Neuronal stem cell (in vitro differentiated cells): ENCODE data around the gene SSBP3.
A peak's percentile ranks its signal among the peaks of the same experiment; 100 is the strongest.

ENCODE experiments used
- DNase-seq: peaks from one replicate; pipeline ENCODE4 v3.0.0-alpha.2; 2013; ENCODE audit warnings: low spot score
- H2AFZ ChIP-seq: one replicate; pipeline ENCODE4 v1.6.1; 2013; ENCODE audit warnings: mild to moderate bottlenecking, low read length, inconsistent platforms
- H2AK5ac ChIP-seq: 2 replicates; pipeline ENCODE4 v1.6.1; 2013; ENCODE audit warnings: low read depth, mild to moderate bottlenecking, inconsistent platforms, low read length, moderate library complexity, mixed read lengths
- H2BK120ac ChIP-seq: 2 replicates; pipeline ENCODE4 v1.6.1; 2013; ENCODE audit warnings: low read depth, mild to moderate bottlenecking, inconsistent platforms, low read length, moderate library complexity, mixed read lengths
- H2BK12ac ChIP-seq: one replicate; pipeline ENCODE4 v1.6.1; 2013; ENCODE audit warnings: low read length, inconsistent platforms
- H2BK15ac ChIP-seq: 2 replicates; pipeline ENCODE4 v1.6.1; 2013; ENCODE audit warnings: mild to moderate bottlenecking, low read length, inconsistent platforms, mixed read lengths
- H2BK5ac ChIP-seq: one replicate; pipeline ENCODE4 v1.6.1; 2013; ENCODE audit warnings: inconsistent platforms, mild to moderate bottlenecking, low read length, moderate library complexity
- H3K14ac ChIP-seq: one replicate; pipeline ENCODE4 v1.6.1; 2013; ENCODE audit warnings: low read length, inconsistent platforms
- H3K18ac ChIP-seq: 2 replicates; pipeline ENCODE4 v1.6.1; 2013; ENCODE audit warnings: low read length, inconsistent platforms
- H3K23ac ChIP-seq: 2 replicates; pipeline ENCODE4 v1.6.1; 2013; ENCODE audit warnings: low read depth, mild to moderate bottlenecking, mixed read lengths, low read length, inconsistent platforms; ENCODE audit not compliant: poor library complexity
- H3K27ac ChIP-seq: replicated peaks from 3 replicates; pipeline ENCODE4 v1.5.1; 2013; ENCODE audit warnings: low read length, inconsistent platforms
- H3K27me3 ChIP-seq, 3 experiments: 2 replicates each; pipeline ENCODE4 v1.6.1; 2013; ENCODE audit warnings: low read length in 3 of 3, mild to moderate bottlenecking in 2 of 3, inconsistent platforms in 1 of 3, low read depth in 1 of 3, mixed read lengths in 1 of 3, moderate library complexity in 1 of 3; ENCODE audit not compliant: control insufficient read depth in 3 of 3, insufficient read depth in 3 of 3
- H3K36me3 ChIP-seq, 2 donors: replicated peaks in 1 of 2; 2 replicates each; pipeline ENCODE4 v1.6.1; 2013; ENCODE audit warnings: low read length in 2 of 2; ENCODE audit not compliant: control insufficient read depth in 2 of 2, insufficient read depth in 2 of 2
- H3K4ac ChIP-seq: 2 replicates; pipeline ENCODE4 v1.6.1; 2013; ENCODE audit warnings: inconsistent platforms, mild to moderate bottlenecking, low read length, moderate library complexity
- H3K4me1 ChIP-seq, 2 donors: 1 replicate in 1 of 2; 2 replicates in 1 of 2; pipeline ENCODE4 v1.6.1; 2013; ENCODE audit warnings: low read length in 2 of 2, low read depth in 1 of 2; ENCODE audit not compliant: control insufficient read depth in 2 of 2, insufficient read depth in 1 of 2
- H3K4me2 ChIP-seq: one replicate; pipeline ENCODE4 v1.6.1; 2013; ENCODE audit warnings: mild to moderate bottlenecking, low read length, inconsistent platforms; ENCODE audit not compliant: insufficient read depth, poor library complexity, severe bottlenecking
- H3K4me3 ChIP-seq, 2 donors: 2 replicates each; pipeline ENCODE4 v1.5.1; 2013; ENCODE audit warnings: low read length in 2 of 2, mild to moderate bottlenecking in 2 of 2, inconsistent platforms in 1 of 2, moderate library complexity in 1 of 2
- H3K79me1 ChIP-seq: one replicate; pipeline ENCODE4 v1.6.1; 2013; ENCODE audit warnings: low read depth, mild to moderate bottlenecking, inconsistent platforms, low read length, moderate library complexity
- H3K9ac ChIP-seq: one replicate; pipeline ENCODE4 v1.6.1; 2013; ENCODE audit warnings: mild to moderate bottlenecking, low read depth, low read length, inconsistent platforms; ENCODE audit not compliant: poor library complexity
- H3K9me3 ChIP-seq, 2 donors: replicated peaks in 1 of 2; 2 replicates each; pipeline versions ENCODE3 to v1.6.1; 2013; ENCODE audit warnings: low read length in 2 of 2, mild to moderate bottlenecking in 2 of 2, inconsistent platforms in 1 of 2, low read depth in 1 of 2, mixed read lengths in 1 of 2, moderate library complexity in 1 of 2; ENCODE audit not compliant: control insufficient read depth in 2 of 2, insufficient read depth in 1 of 2
- H4K8ac ChIP-seq: one replicate; pipeline ENCODE4 v1.6.1; 2013; ENCODE audit warnings: low read depth, mild to moderate bottlenecking, inconsistent platforms, low read length, moderate library complexity
- H4K91ac ChIP-seq: one replicate; pipeline ENCODE4 v1.6.1; 2013; ENCODE audit warnings: low read length, low read depth, mild to moderate bottlenecking, inconsistent platforms; ENCODE audit not compliant: poor library complexity
- WGBS, 2 donors: extraction: QIAGEN DNeasy Blood & Tissue Kit; methylation state at CpG; one replicate each; pipeline ENCODE4 v1.1.7; 2013; ENCODE audit warnings: missing lambda C conversion rate in 2 of 2, mixed read lengths in 1 of 2; ENCODE audit not compliant: insufficient read length in 2 of 2, insufficient replicate concordance in 1 of 2; ENCODE audit errors: extremely low coverage in 2 of 2; 5-methylcytosine and 5-hydroxymethylcytosine counted together

The SSBP3 gene

DNA sequence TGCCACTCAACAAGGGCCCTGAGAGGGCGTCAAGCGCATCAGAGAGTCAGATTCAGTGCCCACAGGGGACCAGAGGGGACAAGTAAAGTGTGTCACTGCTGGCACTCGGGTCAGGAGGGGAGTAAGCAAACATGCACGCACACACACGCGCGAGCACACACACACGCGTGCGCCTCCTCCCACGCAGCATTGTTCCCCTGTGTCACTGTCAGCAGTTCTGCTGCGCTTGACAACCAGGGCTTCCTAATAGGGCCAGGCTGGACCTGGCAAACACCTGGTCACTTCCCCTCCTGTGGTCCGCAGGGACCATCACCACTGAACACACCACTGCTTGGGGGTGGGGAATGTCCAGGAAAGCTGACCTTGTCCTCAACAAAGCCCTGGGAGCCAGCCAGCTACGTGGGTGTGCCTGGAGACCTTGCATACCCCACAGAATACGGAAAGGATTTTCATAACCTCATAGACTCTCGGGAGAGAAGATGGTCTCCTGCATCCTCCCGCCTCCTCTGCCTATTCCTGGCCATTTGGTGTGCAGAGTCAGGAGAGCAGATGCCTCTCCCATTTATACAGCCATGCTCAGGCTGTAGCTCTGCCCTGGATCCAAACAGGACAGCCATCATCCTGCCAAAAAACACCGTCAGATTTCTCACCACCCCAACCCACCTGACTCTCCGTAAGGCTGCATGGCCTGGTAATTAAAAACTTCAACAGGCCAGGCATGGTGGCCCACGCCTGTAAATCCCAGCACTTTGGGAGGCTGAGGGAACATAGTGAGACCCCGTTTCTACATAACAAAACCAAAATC lies 73.2 kb downstream of the SSBP3 start:
- no peak overlapping the region for H3K27ac ChIP-seq
- no peak overlapping the region for H3K4me2 ChIP-seq
- no peak overlapping the region for H2BK12ac ChIP-seq
- H3K36me3 ChIP-seq = peaks cover 0 to 55% of the 10 kb centered on the region in 2 donors
- H4K91ac ChIP-seq = no peak overlapping the region
- no peak for DNase-seq
- no peak overlapping the region for H2BK120ac ChIP-seq
- H4K8ac ChIP-seq = no peak overlapping the region
- no peak overlapping the region for H3K4me3 ChIP-seq
- H2BK15ac ChIP-seq = no peak overlapping the region
- peaks cover 2% of the 10 kb centered on the region for H3K79me1 ChIP-seq
- H2BK5ac ChIP-seq = peak overlapping the region; percentile 14
- H3K27me3 ChIP-seq = no peaks in the 10 kb centered on the region
- no peak overlapping the region for H2AK5ac ChIP-seq
- no peak overlapping the region for H3K23ac ChIP-seq
- peak overlapping the region; percentile 40 for H3K18ac ChIP-seq
- WGBS, 2 donors = no CpG with 5 or more reads among the region's 21 CpGs
- no peak overlapping the region for H2AFZ ChIP-seq
- H3K14ac ChIP-seq = no peak overlapping the region
- no peak overlapping the region for H3K4ac ChIP-seq
- peaks cover 75 to 76% of the 10 kb centered on the region in 2 donors for H3K4me1 ChIP-seq
- H3K9me3 ChIP-seq = no peaks in the 10 kb centered on the region
- H3K9ac ChIP-seq = no peak overlapping the region

DNA sequence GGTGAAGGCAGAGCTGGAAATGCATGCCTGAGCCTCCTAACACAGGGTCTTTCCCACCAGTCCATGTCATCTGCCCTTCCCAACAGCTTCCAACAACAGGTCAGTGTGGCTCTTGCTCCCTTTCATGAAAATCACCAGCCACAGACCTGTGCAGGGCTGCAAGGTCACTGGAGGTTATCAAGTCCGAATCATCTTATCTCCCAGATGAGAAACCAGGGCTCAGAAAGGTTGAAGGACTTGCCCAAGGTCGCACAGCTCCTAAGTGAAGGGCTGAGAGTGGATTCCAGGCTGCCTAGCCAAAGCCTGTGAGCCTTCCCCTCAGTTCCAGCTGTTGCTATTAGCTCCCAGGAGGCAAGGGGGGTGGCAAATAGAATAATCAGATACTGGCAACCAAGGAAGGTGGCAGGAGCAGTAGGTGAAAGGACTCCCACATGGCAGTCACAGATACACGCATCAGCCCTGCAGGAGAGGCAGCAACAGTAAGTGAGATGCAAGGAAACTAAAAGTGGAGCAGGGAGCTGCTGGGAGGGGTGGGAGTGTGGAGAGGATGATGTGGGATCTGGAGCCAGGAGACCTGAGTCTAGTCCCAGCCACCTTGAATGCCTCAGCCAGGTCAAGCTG lies 74.2 kb downstream of the SSBP3 start:
- Histone ChIP-seq H2AFZ (no peak overlapping the region), H2BK12ac (no peak overlapping the region), H3K9ac (peak overlapping the region; percentile 5), H3K4ac (no peak overlapping the region), H3K9me3 (no peaks in the 10 kb centered on the region), H2BK120ac (no peak overlapping the region), H3K4me2 (no peak overlapping the region), H2AK5ac (no peak overlapping the region), H3K27me3 (no peaks in the 10 kb centered on the region), H4K8ac (no peak overlapping the region), H2BK5ac (no peak overlapping the region), H3K18ac (no peak overlapping the region), H3K36me3 (peaks cover 0 to 49% of the 10 kb centered on the region in 2 donors), H3K14ac (no peak overlapping the region), H2BK15ac (no peak overlapping the region), H3K27ac (no peak overlapping the region), H3K23ac (no peak overlapping the region), H3K79me1 (no peaks in the 10 kb centered on the region), H3K4me3 (no peak overlapping the region), H4K91ac (no peak overlapping the region), H3K4me1 (peaks cover 81 to 86% of the 10 kb centered on the region in 2 donors)
- no CpG with 5 or more reads among the region's 3 CpGs for WGBS, 2 donors
- no peak for DNase-seq

DNA sequence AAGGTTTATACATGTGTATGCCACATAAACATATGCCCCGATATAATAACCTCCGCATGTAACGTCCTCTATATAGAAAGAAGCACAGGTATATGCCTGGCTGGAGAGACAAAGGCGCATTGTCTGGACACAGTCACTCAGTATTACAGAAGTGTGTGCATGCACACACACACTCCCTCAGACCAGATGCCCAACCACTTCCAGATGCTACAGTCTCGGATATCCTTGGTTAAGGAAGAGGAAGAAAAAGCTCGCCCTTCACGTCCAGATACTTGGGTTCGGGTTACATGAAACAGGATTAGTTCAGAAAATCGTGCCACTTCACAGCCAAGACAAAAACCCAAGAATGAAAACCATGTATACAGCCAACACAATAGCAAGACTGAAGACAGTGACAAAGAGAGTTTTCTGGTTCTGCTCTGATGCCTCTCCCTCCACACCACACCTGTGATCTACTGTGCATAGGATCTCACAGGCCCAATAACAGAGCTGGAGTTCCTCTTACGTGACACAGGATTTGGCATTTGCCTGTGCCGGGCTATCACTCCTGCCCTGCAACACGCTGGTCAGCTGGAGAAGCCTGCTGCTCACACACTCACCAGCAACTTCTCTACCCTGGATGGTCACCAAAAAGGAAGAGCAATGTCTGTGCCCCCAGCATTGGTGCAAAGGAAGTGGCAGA lies 75.0 kb downstream of the SSBP3 start:
- Histone ChIP-seq H4K8ac (no peak overlapping the region), H3K9ac (peak overlapping the region; percentile 5), H3K18ac (peak overlapping the region; percentile 18), H3K79me1 (no peaks in the 10 kb centered on the region), H2AFZ (no peak overlapping the region), H2BK5ac (no peak overlapping the region), H3K14ac (no peak overlapping the region), H3K36me3 (peaks cover 0 to 42% of the 10 kb centered on the region in 2 donors), H3K4me3 (no peak overlapping the region), H3K4me2 (no peak overlapping the region), H2BK15ac (no peak overlapping the region), H3K27me3 (no peaks in the 10 kb centered on the region), H3K4me1 (peaks cover 78 to 87% of the 10 kb centered on the region in 2 donors), H3K4ac (no peak overlapping the region), H2BK120ac (no peak overlapping the region), H4K91ac (no peak overlapping the region), H3K27ac (no peak overlapping the region), H3K9me3 (no peaks in the 10 kb centered on the region), H2AK5ac (no peak overlapping the region), H2BK12ac (no peak overlapping the region), H3K23ac (no peak overlapping the region)
- no CpG with 5 or more reads among the region's 12 CpGs for WGBS, 2 donors
- no peak for DNase-seq
